ENCODE data around the gene TTYH2. TPM values are rescaled to one million over a fixed set of nuclear protein-coding genes. Genes with fewer than 3 reads are reported as not detected.
"Not testable (repeated sequence)": the region's sequence is repeated elsewhere in the genome, so short reads cannot be mapped to it uniquely, and the experiment has no call there.

TTYH2 gene
- total RNA-seq, 1 donor from 2014 or later, result 6.8 TPM

DNA sequence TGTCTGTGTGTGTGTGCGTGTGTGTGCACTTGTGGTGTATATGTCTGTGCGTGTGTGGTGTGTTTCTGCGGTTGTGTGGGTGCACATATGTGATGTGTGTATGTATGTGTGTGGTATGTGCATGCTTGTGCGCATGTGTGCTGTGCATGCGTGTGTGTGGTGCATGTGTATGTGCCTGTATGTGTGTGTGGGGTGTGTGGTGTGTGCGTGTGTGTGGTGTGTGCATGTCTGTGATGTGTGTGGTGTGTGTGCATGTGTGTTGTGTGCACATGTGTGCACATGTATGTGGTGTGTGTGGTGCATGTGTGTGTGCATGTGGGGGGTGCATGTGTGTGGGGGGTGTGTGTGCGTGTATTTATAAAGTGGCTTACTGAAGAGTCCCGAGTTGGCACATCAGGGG is 37.7 kb downstream of the TTYH2 start:
- Mint-ChIP-seq H3K4me1 (ENCODE audit: low read depth) (no peaks in the 10 kb centered on the region), H3K27ac (no peak overlapping the region), H3K36me3 (ENCODE audit: low read depth) (peaks cover 2% of the 10 kb centered on the region), H3K9me3 (no peaks in the 10 kb centered on the region), H3K27me3 (ENCODE audit: insufficient read depth) (no peaks in the 10 kb centered on the region), H3K4me3 (no peak overlapping the region)
- no peak for DNase-seq (ENCODE audit: low spot score)
- intact Hi-C loops (cut with micrococcal nuclease), result no loop called here

DNA sequence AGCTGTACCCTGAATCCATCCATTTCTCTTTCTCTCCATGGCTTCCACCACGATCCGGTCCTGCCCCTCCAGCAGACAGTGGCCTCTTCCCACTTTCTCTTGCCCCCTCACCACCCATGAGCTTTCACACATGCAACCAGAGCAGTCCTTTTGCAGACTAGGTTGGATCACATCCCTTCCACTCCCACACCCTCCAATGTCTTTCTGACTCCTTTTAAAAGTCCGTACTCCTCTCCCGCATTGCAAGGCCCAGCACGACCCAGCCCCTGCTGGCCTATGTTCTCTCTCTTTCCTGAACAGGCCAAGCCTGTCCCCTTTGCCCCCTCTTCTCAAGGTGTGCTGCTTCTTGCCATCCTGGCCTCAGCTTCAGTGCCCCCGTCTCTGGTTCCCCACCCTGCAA is 38.2 kb downstream of the TTYH2 start:
- Mint-ChIP-seq H3K9me3 (no peaks in the 10 kb centered on the region), H3K36me3 (ENCODE audit: low read depth) (peaks cover under 1% of the 10 kb centered on the region), H3K4me3 (no peak overlapping the region), H3K4me1 (ENCODE audit: low read depth) (no peaks in the 10 kb centered on the region), H3K27me3 (ENCODE audit: insufficient read depth) (no peaks in the 10 kb centered on the region), H3K27ac (no peak overlapping the region)
- intact Hi-C loops (cut with micrococcal nuclease), result no loop called here
- no peak for DNase-seq (ENCODE audit: low spot score)

- intact Hi-C loops (cut with micrococcal nuclease), result no loop called here
- H3K27me3 Mint-ChIP-seq (ENCODE audit: insufficient read depth), result no peaks in the 10 kb centered on the region
- H3K4me1 Mint-ChIP-seq (ENCODE audit: low read depth), result no peaks in the 10 kb centered on the region
- no peaks in the 10 kb centered on the region for H3K9me3 Mint-ChIP-seq
- no peak overlapping the region for H3K4me3 Mint-ChIP-seq
- no peaks in the 10 kb centered on the region for H3K36me3 Mint-ChIP-seq (ENCODE audit: low read depth)
- DNase-seq (ENCODE audit: low spot score), result no peak
- no peak overlapping the region for H3K27ac Mint-ChIP-seq
These were observed 38.8 kb downstream of the TTYH2 start for GRCh38 chr17:74252211-74252610.

DNA sequence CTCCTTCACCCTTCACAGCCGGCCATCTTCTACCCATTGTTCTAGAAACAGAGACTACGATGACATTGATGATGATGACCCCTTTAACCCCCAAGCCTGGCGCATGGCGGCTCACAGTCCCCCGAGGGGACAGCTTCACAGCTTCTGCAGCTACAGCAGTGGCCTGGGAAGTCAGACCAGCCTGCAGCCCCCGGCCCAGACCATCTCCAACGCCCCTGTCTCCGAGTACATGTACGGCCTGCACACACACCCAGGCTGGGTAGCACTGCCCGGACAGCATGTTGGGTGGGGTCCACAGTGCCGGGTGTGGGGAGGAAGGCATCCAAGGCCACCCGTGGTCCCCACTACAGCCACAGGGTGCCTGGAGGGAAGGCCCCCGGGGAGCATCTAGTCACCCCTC is 39.7 kb downstream of the TTYH2 start:
- H3K9me3 Mint-ChIP-seq, result no peaks in the 10 kb centered on the region
- H3K27ac Mint-ChIP-seq, result no peak overlapping the region
- H3K4me1 Mint-ChIP-seq (ENCODE audit: low read depth), result no peaks in the 10 kb centered on the region
- DNase-seq (ENCODE audit: low spot score), result no peak
- H3K27me3 Mint-ChIP-seq (ENCODE audit: insufficient read depth), result no peaks in the 10 kb centered on the region
- H3K36me3 Mint-ChIP-seq (ENCODE audit: low read depth), result no peaks in the 10 kb centered on the region
- no peak overlapping the region for H3K4me3 Mint-ChIP-seq
- intact Hi-C loops (cut with micrococcal nuclease), result no loop called here

DNA sequence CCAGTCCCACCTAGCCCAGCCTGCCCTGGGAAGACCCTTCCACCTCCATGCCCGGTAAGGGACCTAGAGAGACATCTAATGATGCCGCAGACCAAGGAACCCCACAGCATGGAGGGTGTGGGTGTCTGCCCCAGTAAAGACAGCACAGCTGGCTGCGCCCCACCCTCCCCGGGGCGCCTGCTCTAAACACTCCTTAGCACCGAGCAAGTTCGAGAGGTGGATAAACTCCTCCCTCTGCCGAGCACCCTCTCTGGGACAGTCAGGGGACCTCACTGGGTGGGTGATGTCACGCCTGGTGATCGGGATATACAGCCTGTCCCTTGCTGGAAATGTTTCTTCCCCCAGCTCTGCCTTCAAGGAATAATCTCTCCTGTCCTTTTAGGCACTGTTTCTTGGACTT is 43.9 kb downstream of the TTYH2 start:
- intact Hi-C loops (cut with micrococcal nuclease), result no loop called here
- H3K4me1 Mint-ChIP-seq (ENCODE audit: low read depth), result no peaks in the 10 kb centered on the region
- H3K36me3 Mint-ChIP-seq (ENCODE audit: low read depth), result no peaks in the 10 kb centered on the region

GRCh38 chr17:74259667-74260524 is 46.5 kb downstream of the TTYH2 start:
- Mint-ChIP-seq H3K4me1 (ENCODE audit: low read depth) (no peaks in the 10 kb centered on the region), H3K4me3 (no peak overlapping the region), H3K9me3 (no peaks in the 10 kb centered on the region), H3K27ac (no peak overlapping the region), H3K27me3 (ENCODE audit: insufficient read depth) (no peaks in the 10 kb centered on the region), H3K36me3 (ENCODE audit: low read depth) (no peaks in the 10 kb centered on the region)
- intact Hi-C loops (cut with micrococcal nuclease), result no loop called here
- DNase-seq (ENCODE audit: low spot score), result no peak

More for the DNA sequence above, 43.9 kb downstream of the TTYH2 start:
- no peaks in the 10 kb centered on the region for H3K27me3 Mint-ChIP-seq (ENCODE audit: insufficient read depth)
- H3K27ac Mint-ChIP-seq, result no peak overlapping the region
- no peak overlapping the region for H3K4me3 Mint-ChIP-seq
- no peaks in the 10 kb centered on the region for H3K9me3 Mint-ChIP-seq
- DNase-seq (ENCODE audit: low spot score), result no peak

- Mint-ChIP-seq H3K9me3 (no peaks in the 10 kb centered on the region), H3K4me1 (ENCODE audit: low read depth) (no peaks in the 10 kb centered on the region), H3K27ac (no peak overlapping the region), H3K27me3 (ENCODE audit: insufficient read depth) (no peaks in the 10 kb centered on the region), H3K36me3 (ENCODE audit: low read depth) (no peaks in the 10 kb centered on the region), H3K4me3 (no peak overlapping the region)
- no peak for DNase-seq (ENCODE audit: low spot score)
- intact Hi-C loops (cut with micrococcal nuclease), result no loop called here
These were observed 47.1 kb downstream of the TTYH2 start for GRCh38 chr17:74260525-74260850.

DNA sequence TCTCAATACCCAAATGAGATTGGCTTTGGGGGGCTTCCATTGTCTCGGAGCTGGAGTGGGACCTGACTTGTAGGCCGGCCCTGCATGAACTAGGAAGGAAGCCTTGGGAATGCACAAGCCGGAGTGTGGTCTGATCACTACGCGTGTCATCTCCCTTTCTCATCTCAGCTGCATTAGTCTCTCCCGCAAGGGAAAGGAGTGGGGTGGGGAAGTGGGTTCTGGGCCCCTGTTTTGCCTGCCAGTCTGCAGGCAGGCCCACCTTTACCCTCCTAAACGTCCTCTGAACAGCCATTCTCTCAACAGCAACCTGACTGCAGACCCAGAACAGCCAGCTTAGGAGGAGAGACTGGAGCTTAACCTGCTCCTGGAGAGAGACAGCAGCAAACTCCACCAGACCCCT is 49.2 kb downstream of the TTYH2 start:
- H3K36me3 Mint-ChIP-seq (ENCODE audit: low read depth), result no peaks in the 10 kb centered on the region
- peaks cover 3% of the 10 kb centered on the region for H3K9me3 Mint-ChIP-seq

DNA sequence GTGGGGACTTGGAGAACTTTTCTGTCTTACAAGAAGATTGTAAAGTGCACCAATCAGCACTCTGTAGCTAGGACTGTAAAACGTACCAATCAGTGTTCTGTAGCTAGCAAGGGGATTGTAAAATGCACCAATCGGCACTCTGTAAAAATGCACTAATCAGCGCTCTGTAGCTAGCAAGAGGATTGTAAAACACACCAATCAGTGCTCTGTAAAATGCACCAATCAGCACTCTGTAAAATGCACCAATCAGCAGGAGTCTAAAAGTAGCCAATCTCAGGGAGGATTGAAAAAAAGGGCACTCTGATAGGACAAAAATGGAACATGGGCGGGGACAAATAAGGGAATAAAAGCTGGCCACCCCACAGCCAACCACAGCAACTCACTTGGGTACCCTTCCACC is 53.7 kb downstream of the TTYH2 start:
- H3K4me1 Mint-ChIP-seq (ENCODE audit: low read depth); intact Hi-C loops (cut with micrococcal nuclease); H3K9me3 Mint-ChIP-seq; DNase-seq (ENCODE audit: low spot score); H3K36me3 Mint-ChIP-seq (ENCODE audit: low read depth); H3K4me3 Mint-ChIP-seq; H3K27ac Mint-ChIP-seq: not testable (repeated sequence)
- peaks cover 19% of the 10 kb centered on the region for H3K27me3 Mint-ChIP-seq (ENCODE audit: insufficient read depth)

More for the DNA sequence above, 49.2 kb downstream of the TTYH2 start:
- intact Hi-C loops (cut with micrococcal nuclease), result no loop called here
- Mint-ChIP-seq H3K27ac (no peak overlapping the region), H3K27me3 (ENCODE audit: insufficient read depth) (peaks cover 5% of the 10 kb centered on the region), H3K4me1 (ENCODE audit: low read depth) (no peaks in the 10 kb centered on the region), H3K4me3 (no peak overlapping the region)
- DNase-seq (ENCODE audit: low spot score), result no peak

DNA sequence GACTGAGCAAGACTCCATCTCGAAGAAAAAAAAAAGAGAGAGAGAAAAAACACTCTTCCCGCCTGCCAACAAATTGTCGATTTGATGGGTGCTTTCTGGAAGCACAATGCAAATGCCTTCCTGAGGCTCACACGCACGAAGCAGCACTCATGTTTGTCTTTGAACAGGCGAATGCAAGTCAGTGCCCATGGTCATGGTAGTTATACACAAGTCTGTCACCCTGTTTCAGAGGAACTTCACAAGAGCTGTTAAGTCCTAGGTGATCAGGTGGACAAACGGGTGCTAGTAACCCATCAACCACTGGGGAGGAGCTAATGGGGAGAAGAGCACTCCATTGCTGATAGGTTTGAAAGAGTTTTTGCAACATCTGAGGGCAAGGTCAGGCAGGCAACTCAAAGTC is 54.2 kb downstream of the TTYH2 start:
- H3K36me3 Mint-ChIP-seq (ENCODE audit: low read depth), result no peaks in the 10 kb centered on the region
- intact Hi-C loops (cut with micrococcal nuclease), result no loop called here

GRCh38 chr17:74267987-74268499 is 54.7 kb downstream of the TTYH2 start:
- H3K36me3 Mint-ChIP-seq (ENCODE audit: low read depth), result no peaks in the 10 kb centered on the region
- H3K4me3 Mint-ChIP-seq, result no peak overlapping the region
- H3K9me3 Mint-ChIP-seq, result peaks cover 3% of the 10 kb centered on the region
- H3K27me3 Mint-ChIP-seq (ENCODE audit: insufficient read depth), result peaks cover 21% of the 10 kb centered on the region
- no peak for DNase-seq (ENCODE audit: low spot score)
- intact Hi-C loops (cut with micrococcal nuclease), result no loop called here
- H3K4me1 Mint-ChIP-seq (ENCODE audit: low read depth), result no peaks in the 10 kb centered on the region
- H3K27ac Mint-ChIP-seq, result no peak overlapping the region

More for the DNA sequence above, 54.2 kb downstream of the TTYH2 start:
- Mint-ChIP-seq H3K4me1 (ENCODE audit: low read depth) (no peaks in the 10 kb centered on the region), H3K27ac (no peak overlapping the region), H3K27me3 (ENCODE audit: insufficient read depth) (peaks cover 19% of the 10 kb centered on the region), H3K9me3 (peaks cover 3% of the 10 kb centered on the region), H3K4me3 (no peak overlapping the region)
- no peak for DNase-seq (ENCODE audit: low spot score)

DNA sequence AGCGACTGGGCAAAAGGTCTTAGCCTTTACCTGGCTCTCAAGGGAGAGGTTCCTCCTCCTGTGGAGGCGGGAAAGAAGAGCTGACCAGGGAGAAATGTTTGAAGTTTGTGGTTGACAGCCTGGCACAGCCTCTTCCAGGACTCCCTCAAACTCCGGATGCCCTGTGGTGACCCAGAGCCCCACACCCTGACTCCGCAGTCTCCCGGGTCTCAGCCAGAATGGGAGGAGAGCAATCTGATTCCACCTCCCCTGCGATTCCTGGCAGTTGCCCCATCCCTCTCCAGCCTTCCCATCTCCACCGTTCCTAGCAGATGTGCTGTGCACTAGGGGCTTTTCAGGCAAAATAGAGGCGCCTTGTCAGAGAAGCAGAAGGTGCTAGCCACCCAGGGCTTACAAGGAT is 55.2 kb downstream of the TTYH2 start:
- no peak for DNase-seq (ENCODE audit: low spot score)
- Mint-ChIP-seq H3K36me3 (ENCODE audit: low read depth) (no peaks in the 10 kb centered on the region), H3K9me3 (peaks cover 3% of the 10 kb centered on the region), H3K4me3 (no peak overlapping the region), H3K4me1 (ENCODE audit: low read depth) (no peaks in the 10 kb centered on the region), H3K27ac (no peak overlapping the region), H3K27me3 (ENCODE audit: insufficient read depth) (peaks cover 23% of the 10 kb centered on the region)
- intact Hi-C loops (cut with micrococcal nuclease), result no loop called here

GRCh38 chr17:74270333-74270732 is 57.0 kb downstream of the TTYH2 start:
- Mint-ChIP-seq H3K36me3 (ENCODE audit: low read depth) (no peaks in the 10 kb centered on the region), H3K9me3 (peaks cover 3% of the 10 kb centered on the region), H3K4me3 (no peak overlapping the region), H3K27me3 (ENCODE audit: insufficient read depth) (peaks cover 28% of the 10 kb centered on the region), H3K27ac (no peak overlapping the region), H3K4me1 (ENCODE audit: low read depth) (peaks cover 16% of the 10 kb centered on the region)
- intact Hi-C loops (cut with micrococcal nuclease), result no loop called here
- DNase-seq (ENCODE audit: low spot score), result no peak
